NCI-H2196 (cell line): ENCODE results near the gene MRPS26.
"Not testable (repeated sequence)": the region's sequence is repeated elsewhere in the genome, so short reads cannot be mapped to it uniquely, and the experiment has no call there.

Experiments used
- DNase-seq: peaks from one replicate; lab custom pipeline; 2025; ENCODE audit not compliant: unreplicated experiment; lab: John Stamatoyannopoulos, UW

MRPS26 gene

DNA sequence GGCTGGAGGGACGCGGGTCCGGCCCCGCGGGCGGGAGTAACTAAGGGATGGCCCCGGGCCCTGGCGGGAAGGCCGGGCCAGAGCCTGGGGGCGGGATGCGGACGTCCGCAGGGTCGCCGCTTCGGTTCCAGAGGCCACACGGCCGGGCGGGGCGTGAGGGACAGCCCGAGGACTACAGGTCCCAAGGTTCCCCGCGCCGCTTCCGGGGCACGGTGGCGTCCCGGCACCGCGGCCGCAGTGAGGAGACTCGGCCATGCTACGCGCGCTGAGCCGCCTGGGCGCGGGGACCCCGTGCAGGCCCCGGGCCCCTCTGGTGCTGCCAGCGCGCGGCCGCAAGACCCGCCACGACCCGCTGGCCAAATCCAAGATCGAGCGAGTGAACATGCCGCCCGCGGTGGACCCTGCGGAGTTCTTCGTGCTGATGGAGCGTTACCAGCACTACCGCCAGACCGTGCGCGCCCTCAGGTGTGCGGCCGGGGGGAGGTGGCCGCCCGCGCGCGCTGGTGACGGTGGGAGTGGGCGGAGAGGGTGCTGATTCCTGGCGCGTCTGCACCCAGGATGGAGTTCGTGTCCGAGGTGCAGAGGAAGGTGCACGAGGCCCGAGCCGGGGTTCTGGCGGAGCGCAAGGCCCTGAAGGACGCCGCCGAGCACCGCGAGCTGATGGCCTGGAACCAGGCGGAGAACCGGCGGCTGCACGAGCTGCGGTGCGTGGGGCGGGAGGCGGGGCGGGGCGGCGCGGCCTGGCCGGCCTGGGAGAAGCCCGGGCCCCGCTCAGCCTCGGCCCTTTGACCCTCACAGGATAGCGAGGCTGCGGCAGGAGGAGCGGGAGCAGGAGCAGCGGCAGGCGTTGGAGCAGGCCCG lies at the start of gene MRPS26:
TSS of gene MRPS26 (plus strand) at position 237 of the 861 bp plus-strand sequence. CDS start at position 254, 17 bp downstream.
- peak; percentile 91 for DNase-seq

DNA sequence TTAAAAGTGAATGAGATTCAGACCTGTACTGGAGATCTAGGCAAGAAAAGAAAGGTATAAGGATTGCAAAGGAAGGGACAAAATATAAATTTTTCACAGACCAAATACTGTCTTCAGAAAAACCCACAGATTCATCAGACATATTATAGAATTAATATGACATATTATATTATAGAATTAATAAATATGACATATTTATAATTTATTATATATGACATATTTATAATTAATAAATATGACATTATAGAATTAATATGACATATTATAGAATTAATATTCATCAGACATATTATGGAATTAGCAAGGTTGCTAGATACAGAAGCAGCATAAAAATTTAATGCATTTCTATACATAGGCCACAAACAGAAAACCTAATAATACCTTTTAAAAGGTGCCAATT lies 47.1 kb upstream of the MRPS26 start:
- DNase-seq = no peak

DNA sequence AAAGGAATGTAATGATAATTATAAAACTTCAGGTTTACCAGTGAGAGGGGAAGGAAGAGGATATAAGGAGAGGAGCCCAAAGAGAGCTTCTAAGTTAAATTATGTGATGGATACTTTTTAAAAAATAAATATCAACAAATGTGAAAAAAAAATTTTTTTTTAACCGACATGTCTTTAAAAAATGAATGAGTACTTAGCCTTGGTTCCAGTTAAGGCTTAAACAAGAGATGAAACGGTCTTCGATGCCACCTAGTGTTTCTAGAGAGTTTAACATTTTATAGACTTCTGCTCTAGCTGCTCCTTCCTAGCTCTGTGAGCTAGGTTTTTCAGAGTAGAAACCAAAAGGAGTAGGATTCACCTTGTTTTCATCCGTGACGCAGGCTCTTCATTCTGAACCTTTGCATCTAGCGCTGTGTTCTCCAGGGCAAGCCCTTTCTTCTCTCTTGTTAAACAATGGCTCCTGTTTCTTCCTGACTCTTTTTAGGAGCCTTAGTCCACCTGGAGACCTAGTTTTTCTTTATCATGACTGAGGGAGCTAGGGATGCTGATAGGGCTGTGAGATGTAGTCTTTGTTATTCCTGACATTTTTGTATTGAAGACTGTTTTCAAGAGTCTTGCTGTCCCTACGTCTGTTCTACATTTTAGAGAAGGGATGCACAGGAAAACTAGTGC lies 44.9 kb upstream of the MRPS26 start:
- DNase-seq = peak; percentile 42

DNA sequence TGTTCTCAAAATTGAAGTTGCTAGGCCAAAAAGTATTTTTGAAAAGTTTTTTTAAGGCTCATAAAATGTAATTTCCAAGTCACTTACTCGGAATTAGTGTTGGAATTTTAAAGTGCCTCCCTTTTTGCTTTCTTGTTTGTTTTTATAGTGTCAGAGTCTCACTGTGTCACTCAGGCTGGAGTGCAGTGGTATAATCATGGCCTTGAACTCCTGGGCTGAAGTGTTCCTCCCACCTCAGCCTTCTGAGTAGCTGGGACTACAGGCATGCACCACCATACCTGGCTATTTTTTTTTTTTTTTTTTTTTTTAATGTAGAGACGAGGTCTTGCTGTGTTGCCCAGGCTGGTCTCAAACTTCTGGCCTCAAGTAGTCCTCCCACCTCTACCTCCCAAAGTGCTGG lies 42.4 kb upstream of the MRPS26 start:
- no peak for DNase-seq

DNA sequence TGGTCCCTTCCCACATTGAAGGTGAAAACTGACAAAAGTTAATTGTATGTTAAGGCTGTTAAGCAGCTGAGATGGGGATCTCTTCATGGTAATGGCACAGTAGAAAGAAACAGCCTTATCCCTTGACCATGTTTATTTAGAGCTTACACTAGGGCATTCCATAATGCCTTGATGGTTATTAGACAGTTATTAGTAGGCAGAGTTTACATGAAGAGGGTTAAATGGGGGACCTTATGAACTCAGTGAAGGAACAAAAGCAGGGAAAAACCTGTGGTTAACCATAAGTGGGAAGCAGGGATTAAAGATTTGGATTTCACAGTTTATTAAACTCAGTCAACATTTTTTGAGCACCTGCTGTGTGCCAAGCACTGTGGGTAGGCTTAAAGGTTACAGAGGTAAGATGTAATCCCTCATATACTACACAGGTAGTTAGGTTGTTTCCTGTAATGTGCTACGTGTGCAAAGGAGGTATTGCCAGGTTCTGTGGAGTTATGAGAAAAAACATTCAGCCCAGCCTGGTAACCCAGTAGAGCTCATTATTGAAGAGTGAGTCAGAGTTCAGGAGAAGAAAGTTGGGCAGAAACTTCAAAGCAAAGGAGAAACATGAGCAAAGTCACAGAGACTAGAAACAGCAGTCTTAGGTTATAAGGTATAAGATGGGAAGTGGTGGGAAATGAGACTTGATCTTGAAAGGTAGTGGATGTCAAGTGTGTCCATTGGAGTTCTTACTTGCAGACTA lies 34.7 kb upstream of the MRPS26 start:
- no peak for DNase-seq

DNA sequence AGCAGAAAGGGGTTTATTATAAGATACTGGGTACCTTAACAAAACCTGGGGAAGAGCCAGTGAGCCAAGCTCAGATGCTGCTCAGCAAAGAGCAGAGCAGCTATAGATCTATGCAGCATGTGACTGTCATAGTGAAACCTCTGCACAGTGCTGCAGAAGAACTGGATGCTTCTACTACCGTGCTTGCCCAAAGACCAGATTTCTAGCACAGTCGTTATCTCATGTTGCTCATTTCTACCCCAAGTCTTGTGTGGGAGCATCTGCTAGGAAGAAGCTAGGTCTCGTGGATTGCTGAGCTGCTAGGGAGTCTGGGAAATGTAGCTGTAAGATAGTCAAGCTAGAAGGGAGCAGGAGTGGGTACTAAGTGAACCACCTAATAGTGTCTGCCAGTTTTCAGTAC lies 34.1 kb upstream of the MRPS26 start:
- DNase-seq = no peak

DNA sequence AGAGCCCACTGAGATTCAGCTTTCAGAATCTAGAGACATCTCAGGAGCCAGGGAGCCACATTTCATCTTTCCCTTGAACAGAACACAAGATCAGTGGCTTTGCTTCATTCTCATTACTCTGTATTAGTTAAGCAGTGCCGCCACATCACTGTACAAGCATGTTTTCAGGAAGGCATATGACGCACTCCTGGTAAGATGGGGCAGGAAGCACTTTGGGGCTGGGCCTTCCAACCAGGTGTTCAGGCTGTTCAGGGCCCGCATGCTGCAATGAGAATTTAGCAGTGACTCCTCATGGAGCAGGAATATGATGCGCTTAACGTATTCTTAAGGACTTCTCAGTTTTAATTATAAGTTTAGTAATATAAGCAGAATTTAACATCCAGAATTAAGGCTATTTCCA lies 32.1 kb upstream of the MRPS26 start:
- DNase-seq = no peak

DNA sequence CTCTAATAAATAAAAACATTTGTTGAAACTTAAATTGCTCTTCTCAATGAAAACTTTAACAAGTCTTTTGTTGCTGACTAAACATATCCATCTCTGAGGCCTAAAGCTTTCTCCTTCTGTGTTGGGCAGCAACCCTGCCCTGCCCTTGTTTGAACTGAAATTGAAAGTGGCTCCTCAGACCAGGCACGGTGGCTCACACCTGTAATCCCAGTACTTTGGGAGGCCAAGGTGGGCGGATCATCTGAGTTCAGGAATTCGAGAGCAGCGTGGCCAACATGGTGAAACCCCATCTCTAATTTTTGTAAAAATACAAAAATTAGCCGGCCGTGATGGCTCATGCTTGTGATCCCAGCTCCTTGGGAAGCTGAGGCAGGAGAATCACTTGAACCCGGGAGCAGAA lies 31.7 kb upstream of the MRPS26 start:
- DNase-seq = no peak

DNA sequence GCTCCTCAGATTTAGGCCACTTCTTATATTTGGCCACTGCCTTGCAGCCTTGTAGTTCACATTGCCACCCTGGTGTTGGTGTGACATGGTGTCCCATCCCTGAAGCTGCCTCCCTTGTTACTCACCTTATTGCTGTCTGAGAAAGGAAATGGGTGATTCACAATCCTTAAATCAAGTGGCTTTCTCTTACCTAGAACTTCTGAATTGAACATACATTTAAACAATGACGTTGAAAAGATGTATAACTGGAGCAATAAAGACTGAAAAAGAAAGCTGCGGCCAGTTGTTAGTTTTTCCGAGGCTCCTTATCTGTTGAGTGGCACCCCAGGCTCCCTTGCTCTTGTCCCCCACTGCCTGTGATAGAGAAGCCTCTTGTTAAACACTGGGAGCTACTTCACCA lies 31.2 kb upstream of the MRPS26 start:
- DNase-seq = no peak

DNA sequence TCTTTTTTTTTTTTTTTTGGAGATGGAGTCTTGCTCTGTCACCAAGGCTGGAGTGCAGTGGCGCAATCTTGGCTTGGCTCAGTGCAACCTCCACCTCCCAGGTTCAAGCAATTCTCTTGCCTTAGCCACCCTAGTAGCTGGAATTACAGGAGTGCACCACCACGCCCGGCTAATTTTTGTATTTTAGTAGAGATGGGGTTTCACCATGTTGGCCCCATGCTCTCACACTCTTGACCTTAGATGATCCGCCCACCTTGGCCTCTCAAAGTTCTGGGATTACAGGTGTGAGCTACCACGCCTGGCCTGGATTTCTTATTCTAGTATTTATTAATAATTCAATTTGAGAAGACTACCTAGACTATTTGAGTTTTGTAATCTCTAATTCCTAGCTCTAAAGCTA lies 30.6 kb upstream of the MRPS26 start:
- DNase-seq = not testable (repeated sequence)

DNA sequence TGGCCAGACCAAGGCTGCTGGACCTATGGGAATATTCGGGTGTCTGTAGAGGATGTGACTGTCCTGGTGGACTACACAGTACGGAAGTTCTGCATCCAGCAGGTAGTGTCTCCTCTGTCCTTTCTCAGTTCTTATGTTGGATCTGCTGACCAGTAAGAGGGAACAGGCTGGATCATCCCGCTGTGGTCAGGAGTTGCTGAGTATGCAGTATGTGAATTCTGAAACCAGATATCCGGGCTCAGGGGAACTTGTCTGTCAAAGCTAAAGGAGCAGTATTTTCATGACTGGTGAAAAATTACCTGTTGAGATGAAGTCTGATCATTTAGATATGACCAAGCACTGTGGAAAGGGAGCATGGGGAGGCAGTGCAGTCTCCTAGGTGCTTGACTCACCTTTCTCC lies 24.5 kb upstream of the MRPS26 start:
- DNase-seq = no peak

DNA sequence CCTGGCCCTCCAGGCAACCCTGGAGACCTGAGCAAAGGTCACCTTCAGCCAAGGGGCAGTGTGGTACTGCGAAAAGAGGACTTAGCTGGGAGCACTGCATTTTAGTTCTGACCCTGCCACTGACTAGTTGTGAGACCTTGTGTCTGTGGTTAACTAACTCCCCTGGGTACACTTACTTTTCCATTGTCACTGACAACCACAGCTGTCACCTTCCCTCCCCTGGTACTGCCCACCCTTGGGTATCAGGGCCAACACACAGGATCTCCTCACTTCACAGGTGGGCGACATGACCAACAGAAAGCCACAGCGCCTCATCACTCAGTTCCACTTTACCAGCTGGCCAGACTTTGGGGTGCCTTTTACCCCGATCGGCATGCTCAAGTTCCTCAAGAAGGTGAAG lies 24.1 kb upstream of the MRPS26 start:
- DNase-seq = no peak

DNA sequence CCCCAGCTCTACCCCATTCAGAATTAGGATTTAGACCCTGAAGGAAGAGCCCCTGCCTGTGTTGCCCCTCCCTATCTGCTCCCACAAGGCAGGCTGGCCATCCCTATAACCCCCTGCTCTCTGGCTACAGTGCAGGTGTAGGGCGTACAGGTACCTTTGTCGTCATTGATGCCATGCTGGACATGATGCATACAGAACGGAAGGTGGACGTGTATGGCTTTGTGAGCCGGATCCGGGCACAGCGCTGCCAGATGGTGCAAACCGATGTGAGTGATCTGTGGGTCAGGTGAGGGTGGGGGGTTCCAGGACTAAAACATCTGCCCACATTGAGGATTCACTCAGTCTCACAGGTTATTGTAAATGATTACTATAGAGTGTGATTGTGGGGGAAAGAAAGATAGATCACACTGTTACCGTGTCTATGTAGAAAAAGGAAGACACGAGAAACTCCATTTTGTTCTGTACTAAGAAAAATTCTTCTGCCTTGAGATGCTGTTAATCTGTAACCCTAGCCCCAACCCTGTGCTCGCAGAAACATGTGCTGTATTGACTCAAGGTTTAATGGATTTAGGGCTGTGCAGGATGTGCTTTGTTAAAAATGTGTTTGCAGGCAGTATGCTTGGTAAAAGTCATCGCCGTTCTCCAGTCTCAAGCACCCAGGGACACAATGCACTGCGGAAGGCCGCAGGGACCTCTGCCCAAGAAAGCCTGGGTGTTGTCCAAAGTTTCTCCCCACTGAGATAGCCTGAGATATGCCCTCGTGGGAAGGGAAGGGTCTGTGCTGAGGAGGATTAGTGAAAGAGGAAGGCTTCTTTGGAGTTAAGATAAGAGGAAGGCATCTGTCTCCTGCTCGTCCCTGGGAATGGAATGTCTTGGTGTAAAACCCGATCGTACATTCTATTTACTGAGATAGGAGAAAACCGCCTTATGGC lies 23.0 kb upstream of the MRPS26 start:
- not testable (repeated sequence) for DNase-seq

DNA sequence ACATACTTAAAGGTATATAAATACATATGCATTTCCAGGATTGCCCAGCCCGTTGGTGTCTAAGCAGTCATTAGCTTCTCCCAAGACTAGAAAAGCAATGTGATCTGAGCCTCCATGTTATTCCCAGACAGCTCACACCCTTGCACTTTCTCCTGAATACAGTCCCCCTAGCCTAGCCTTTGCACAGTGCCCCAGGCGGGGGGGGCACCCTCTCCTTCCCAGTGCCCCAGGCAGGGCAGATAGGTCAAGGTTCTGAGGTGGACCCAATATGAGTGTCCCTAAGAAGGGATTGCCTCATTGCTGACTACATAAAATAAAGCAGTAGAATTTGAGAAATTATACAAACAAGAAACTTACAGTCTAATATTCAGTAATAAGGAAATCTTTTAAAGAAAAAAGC lies 17.9 kb upstream of the MRPS26 start:
- no peak for DNase-seq

DNA sequence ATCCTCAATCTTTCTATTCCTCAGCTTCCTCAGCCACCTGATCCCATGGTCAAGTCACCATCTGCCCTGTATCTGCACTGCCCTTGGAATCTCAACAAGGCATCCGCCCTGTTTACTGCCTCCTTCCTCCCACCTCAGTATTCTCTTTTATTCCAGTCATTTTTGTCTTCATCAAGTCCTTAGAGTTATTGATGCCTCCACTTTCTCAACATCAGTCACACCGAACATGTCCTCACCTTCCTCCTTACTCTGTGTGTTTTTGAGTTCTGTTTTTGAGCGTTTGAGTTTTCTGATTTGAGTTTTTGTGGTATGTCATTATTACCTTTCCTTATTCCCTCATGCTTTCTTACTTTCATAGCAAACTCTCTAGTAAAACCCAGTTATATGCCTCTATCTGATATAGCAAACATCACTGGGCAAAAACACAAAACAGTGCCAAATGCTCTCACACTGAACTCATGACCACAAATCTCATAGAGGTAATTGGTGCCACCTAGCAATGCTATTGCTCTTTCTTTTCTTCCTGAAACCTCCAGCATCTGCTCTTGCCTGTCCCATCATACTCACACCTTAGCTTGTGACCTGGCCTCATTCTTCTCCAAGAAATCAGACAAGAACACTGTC lies 14.2 kb upstream of the MRPS26 start:
- no peak for DNase-seq

DNA sequence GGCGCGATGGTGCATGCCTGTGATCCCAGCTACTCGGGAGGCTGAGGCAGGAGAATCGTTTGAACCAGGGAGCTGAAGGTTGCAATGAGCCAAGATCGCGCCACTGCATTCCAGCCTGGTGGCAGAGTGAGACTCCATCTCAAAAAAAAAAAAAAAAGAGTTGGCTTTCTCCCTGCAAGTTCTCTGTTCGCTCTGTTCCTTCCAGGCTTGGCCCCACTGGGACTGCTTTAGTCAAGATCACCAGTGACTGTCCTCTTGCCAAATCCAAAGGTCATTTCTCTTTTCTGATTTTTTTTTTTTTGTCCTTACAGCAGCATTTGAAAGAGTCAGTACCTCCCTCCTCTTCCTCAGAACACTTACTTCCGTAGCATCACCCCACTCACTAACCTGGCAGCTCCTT lies 13.2 kb upstream of the MRPS26 start:
- no peak for DNase-seq

DNA sequence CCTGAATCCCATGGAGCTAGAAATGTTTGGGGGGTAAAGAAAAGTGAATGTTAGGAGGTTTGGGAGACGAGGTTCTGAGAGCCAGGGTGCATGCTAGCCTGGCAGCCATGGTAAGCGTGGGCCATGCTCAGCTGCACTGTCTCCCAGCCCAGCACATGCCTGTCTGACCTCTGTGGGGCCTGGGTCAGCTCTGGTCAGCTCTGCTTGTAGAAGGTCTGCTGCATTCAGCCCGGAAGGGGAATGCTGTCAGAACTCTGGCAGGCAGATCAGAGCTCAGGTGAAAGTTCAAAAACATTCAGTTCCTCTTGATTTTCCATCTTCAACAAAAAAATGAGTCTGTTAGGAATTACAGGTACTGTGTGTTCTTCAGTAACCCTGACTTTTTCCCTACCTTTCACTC lies 8.2 kb upstream of the MRPS26 start:
- no peak for DNase-seq

DNA sequence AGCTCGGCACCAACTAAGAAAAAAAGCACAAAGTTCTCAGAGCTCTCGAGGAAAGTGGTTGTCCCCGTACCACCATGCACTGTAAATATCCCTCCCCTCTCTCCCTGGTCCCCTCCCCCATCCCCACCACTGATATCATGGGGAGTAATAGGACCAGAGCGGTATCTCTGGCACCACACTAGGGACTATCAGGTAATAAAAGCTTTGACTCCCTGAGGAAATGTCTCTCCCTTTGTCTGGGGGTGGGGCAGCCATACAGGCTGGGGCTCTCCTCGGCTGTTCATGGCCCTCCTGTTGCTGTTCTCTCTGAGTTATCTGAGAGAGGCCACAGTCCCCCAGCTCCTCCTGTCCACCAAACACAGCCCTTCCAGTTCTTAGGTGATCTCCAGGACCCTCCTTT lies 7.4 kb upstream of the MRPS26 start:
- no peak for DNase-seq

DNA sequence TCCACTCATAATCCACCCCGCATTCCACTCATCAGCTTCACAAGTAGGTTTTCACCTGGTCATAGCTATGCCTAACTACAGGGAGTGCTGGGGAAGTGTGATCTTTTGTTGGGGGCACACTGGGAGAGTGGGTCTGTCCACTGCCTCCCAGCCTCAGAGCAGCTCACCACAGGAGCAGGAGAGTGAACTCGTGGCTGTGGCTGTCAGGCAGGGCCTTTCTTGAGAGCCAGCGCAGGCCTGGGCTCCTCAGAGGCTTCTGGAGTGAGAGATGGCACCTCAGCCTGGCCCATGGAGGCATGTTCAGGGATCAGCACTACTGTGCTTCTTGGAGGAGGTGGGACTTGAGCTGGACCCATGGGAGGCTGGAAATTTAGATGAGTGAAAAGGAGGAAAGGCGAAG lies 6.4 kb upstream of the MRPS26 start:
- DNase-seq = no peak

DNA sequence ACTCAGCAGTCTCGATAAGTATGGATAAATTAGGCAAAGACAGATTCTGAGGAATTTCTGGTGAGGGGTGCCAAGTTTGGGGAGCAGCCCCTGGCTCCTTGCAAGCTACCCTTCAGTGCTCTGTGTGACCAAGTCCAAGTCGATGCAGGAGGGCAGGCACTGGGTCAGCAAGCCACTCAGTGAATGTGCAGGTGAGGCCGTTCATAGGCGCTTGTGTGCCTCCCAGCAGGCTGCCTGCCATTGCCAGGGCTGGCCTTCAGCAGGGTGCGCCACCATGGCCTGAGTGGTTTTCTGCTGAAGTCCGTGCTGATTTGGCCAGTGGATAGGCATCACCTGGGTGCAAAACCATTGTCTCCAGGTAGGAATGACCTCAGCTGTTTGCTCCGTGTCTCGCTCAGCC lies 5.8 kb upstream of the MRPS26 start:
- no peak for DNase-seq
